ENCODE measurements around the gene MPEG1. TPM values are rescaled to one million over a fixed set of nuclear protein-coding genes. Genes with fewer than 3 reads are reported as not detected.

Gene MPEG1
- polyA plus RNA-seq, 2 donors = 0.61 to 1.3 TPM

DNA sequence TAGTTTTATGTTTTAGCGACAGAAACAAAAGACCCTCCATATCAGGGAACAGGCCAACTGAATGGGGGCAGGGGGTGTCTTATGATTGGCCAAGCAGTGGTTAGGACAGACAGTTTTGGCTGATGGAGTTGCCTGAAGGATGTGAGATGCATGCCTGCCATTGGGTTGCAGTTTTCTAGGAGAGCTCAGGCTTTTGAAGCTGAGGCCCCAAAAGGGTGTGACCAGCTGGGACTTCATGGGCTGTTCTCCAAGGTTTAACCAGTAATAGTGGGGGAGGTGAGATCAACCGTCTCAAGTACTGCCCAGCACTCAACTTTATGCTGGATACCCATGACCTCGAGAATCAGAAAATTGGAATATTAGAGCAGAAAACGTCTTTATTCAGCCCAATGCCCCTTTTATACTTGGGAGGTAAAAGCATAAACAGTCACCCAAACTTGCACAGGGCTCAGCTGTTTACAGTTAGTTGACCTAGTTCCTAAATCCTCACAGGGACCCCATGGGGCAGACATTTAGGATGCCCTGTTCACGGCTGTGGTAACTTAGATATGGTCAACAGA is 27.3 kb downstream of the MPEG1 start:
- Histone ChIP-seq H3K4me3 (ENCODE audit: low read depth in 1 of 2, low read length in 2 of 2) (no peak overlapping the region), H3K27me3 (ENCODE audit: control insufficient read depth in 1 of 2, insufficient read depth in 2 of 2, low read length in 2 of 2) (no peaks in the 10 kb centered on the region), H3K36me3 (ENCODE audit: control insufficient read depth in 2 of 2, insufficient read depth in 2 of 2, low read length in 1 of 2) (no peaks in the 10 kb centered on the region), H3K9me3 (ENCODE audit: control insufficient read depth in 2 of 2, insufficient read depth in 1 of 2, low read depth in 1 of 2, low read length in 1 of 2) (no peaks in the 10 kb centered on the region), H3K27ac (ENCODE audit: low read depth in 2 of 2, low read length in 1 of 2) (peak overlapping the region in 1 of 2 donors; percentile 29), H3K4me1 (ENCODE audit: control insufficient read depth in 2 of 2, insufficient read depth in 2 of 2, low read length in 1 of 2) (peaks cover 7 to 11% of the 10 kb centered on the region in 2 donors)
- WGBS, 2 donors = 58 to 71% methylated on average over 5 of the region's 5 CpGs

GRCh38 chr11:59184691-59185339 is 27.9 kb downstream of the MPEG1 start:
- Histone ChIP-seq H3K27me3 (ENCODE audit: control insufficient read depth in 1 of 2, insufficient read depth in 2 of 2, low read length in 2 of 2) (no peaks in the 10 kb centered on the region), H3K9me3 (ENCODE audit: control insufficient read depth in 2 of 2, insufficient read depth in 1 of 2, low read depth in 1 of 2, low read length in 1 of 2) (no peaks in the 10 kb centered on the region), H3K27ac (ENCODE audit: low read depth in 2 of 2, low read length in 1 of 2) (peak overlapping the region in 1 of 2 donors; percentile 43), H3K4me1 (ENCODE audit: control insufficient read depth in 2 of 2, insufficient read depth in 2 of 2, low read length in 1 of 2) (peaks cover 7 to 11% of the 10 kb centered on the region in 2 donors), H3K4me3 (ENCODE audit: low read depth in 1 of 2, low read length in 2 of 2) (no peak overlapping the region), H3K36me3 (ENCODE audit: control insufficient read depth in 2 of 2, insufficient read depth in 2 of 2, low read length in 1 of 2) (no peaks in the 10 kb centered on the region)
- WGBS, 2 donors = 65 to 76% methylated on average over 9 of the region's 9 CpGs

- Histone ChIP-seq H3K4me3 (ENCODE audit: low read depth in 1 of 2, low read length in 2 of 2) (no peak overlapping the region), H3K4me1 (ENCODE audit: control insufficient read depth in 2 of 2, insufficient read depth in 2 of 2, low read length in 1 of 2) (peaks cover 7 to 11% of the 10 kb centered on the region in 2 donors), H3K9me3 (ENCODE audit: control insufficient read depth in 2 of 2, insufficient read depth in 1 of 2, low read depth in 1 of 2, low read length in 1 of 2) (no peaks in the 10 kb centered on the region), H3K27me3 (ENCODE audit: control insufficient read depth in 1 of 2, insufficient read depth in 2 of 2, low read length in 2 of 2) (no peaks in the 10 kb centered on the region), H3K27ac (ENCODE audit: low read depth in 2 of 2, low read length in 1 of 2) (peak overlapping the region in 1 of 2 donors; percentile 27), H3K36me3 (ENCODE audit: control insufficient read depth in 2 of 2, insufficient read depth in 2 of 2, low read length in 1 of 2) (no peaks in the 10 kb centered on the region)
- 61 to 68% methylated on average over 1 of the region's 1 CpG for WGBS, 2 donors
Observed at GRCh38 chr11:59183771-59184170, 29.0 kb downstream of the MPEG1 start.

DNA sequence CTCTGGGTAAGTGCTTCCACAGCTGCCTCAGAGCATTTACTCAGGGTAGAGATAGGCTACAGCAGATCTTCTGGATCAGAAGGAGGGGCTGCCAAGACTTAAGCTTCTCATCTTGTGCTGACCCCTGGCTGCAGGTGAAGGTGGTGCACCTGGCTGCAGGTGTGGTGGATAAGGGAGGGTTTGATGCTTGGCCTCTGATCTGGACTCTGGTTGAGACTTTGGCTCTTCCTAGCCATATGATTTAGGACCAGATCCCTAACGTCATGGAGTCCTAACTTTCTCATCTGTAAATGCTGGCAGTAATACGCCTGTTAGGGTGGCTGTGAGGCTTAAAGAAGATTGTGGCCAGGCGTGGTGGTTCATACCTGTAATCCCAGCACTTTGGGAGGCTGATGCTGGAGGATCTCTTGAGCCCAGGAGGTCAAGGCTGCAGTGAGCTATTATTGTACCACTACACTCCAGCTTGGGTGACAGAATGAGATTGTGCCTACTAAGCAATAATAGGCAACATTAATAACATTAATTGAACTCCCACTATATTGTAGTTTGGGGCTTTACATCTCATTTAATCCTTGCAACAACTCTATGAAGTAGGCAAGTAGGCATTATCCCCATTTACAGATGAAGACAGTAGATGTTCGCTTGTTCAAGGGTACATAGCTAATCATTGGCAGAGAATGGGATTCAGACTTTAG is 30.1 kb downstream of the MPEG1 start:
- 85 to 91% methylated on average over 4 of the region's 4 CpGs for WGBS, 2 donors
- H3K4me3 ChIP-seq (ENCODE audit: low read depth in 1 of 2, low read length in 2 of 2) = no peak overlapping the region
- no peaks in the 10 kb centered on the region for H3K36me3 ChIP-seq (ENCODE audit: control insufficient read depth in 2 of 2, insufficient read depth in 2 of 2, low read length in 1 of 2)
- no peak overlapping the region for H3K27ac ChIP-seq (ENCODE audit: low read depth in 2 of 2, low read length in 1 of 2)
- no peaks in the 10 kb centered on the region for H3K27me3 ChIP-seq (ENCODE audit: control insufficient read depth in 1 of 2, insufficient read depth in 2 of 2, low read length in 2 of 2)
- H3K4me1 ChIP-seq (ENCODE audit: control insufficient read depth in 2 of 2, insufficient read depth in 2 of 2, low read length in 1 of 2) = peaks cover 7 to 10% of the 10 kb centered on the region in 2 donors
- H3K9me3 ChIP-seq (ENCODE audit: control insufficient read depth in 2 of 2, insufficient read depth in 1 of 2, low read depth in 1 of 2, low read length in 1 of 2) = no peaks in the 10 kb centered on the region

GRCh38 chr11:59181746-59182456 is 30.8 kb downstream of the MPEG1 start:
- no peak overlapping the region for H3K27ac ChIP-seq (ENCODE audit: low read depth in 2 of 2, low read length in 1 of 2)
- WGBS, 2 donors = 94 to 95% methylated on average over 33 of the region's 33 CpGs
- H3K9me3 ChIP-seq (ENCODE audit: control insufficient read depth in 2 of 2, insufficient read depth in 1 of 2, low read depth in 1 of 2, low read length in 1 of 2) = no peaks in the 10 kb centered on the region
- peaks cover 7 to 9% of the 10 kb centered on the region in 2 donors for H3K4me1 ChIP-seq (ENCODE audit: control insufficient read depth in 2 of 2, insufficient read depth in 2 of 2, low read length in 1 of 2)
- no peaks in the 10 kb centered on the region for H3K27me3 ChIP-seq (ENCODE audit: control insufficient read depth in 1 of 2, insufficient read depth in 2 of 2, low read length in 2 of 2)
- H3K4me3 ChIP-seq (ENCODE audit: low read depth in 1 of 2, low read length in 2 of 2) = no peak overlapping the region
- H3K36me3 ChIP-seq (ENCODE audit: control insufficient read depth in 2 of 2, insufficient read depth in 2 of 2, low read length in 1 of 2) = no peaks in the 10 kb centered on the region

- Histone ChIP-seq H3K4me3 (ENCODE audit: low read depth in 1 of 2, low read length in 2 of 2) (no peak overlapping the region), H3K36me3 (ENCODE audit: control insufficient read depth in 2 of 2, insufficient read depth in 2 of 2, low read length in 1 of 2) (no peaks in the 10 kb centered on the region), H3K4me1 (ENCODE audit: control insufficient read depth in 2 of 2, insufficient read depth in 2 of 2, low read length in 1 of 2) (peaks cover 5 to 6% of the 10 kb centered on the region in 2 donors), H3K9me3 (ENCODE audit: control insufficient read depth in 2 of 2, insufficient read depth in 1 of 2, low read depth in 1 of 2, low read length in 1 of 2) (no peaks in the 10 kb centered on the region), H3K27ac (ENCODE audit: low read depth in 2 of 2, low read length in 1 of 2) (no peak overlapping the region), H3K27me3 (ENCODE audit: control insufficient read depth in 1 of 2, insufficient read depth in 2 of 2, low read length in 2 of 2) (no peaks in the 10 kb centered on the region)
- 89 to 91% methylated on average over 2 of the region's 2 CpGs for WGBS, 2 donors
Observed at GRCh38 chr11:59180907-59181306, 31.8 kb downstream of the MPEG1 start.

GRCh38 chr11:59180168-59180776 is 32.5 kb downstream of the MPEG1 start:
- Histone ChIP-seq H3K27me3 (ENCODE audit: control insufficient read depth in 1 of 2, insufficient read depth in 2 of 2, low read length in 2 of 2) (no peaks in the 10 kb centered on the region), H3K27ac (ENCODE audit: low read depth in 2 of 2, low read length in 1 of 2) (no peak overlapping the region), H3K9me3 (ENCODE audit: control insufficient read depth in 2 of 2, insufficient read depth in 1 of 2, low read depth in 1 of 2, low read length in 1 of 2) (no peaks in the 10 kb centered on the region), H3K36me3 (ENCODE audit: control insufficient read depth in 2 of 2, insufficient read depth in 2 of 2, low read length in 1 of 2) (no peaks in the 10 kb centered on the region), H3K4me1 (ENCODE audit: control insufficient read depth in 2 of 2, insufficient read depth in 2 of 2, low read length in 1 of 2) (peaks cover 4% of the 10 kb centered on the region in 2 donors), H3K4me3 (ENCODE audit: low read depth in 1 of 2, low read length in 2 of 2) (no peak overlapping the region)
- 79 to 84% methylated on average over 2 of the region's 2 CpGs for WGBS, 2 donors

GRCh38 chr11:59179121-59179520 is 33.6 kb downstream of the MPEG1 start:
- H3K27me3 ChIP-seq (ENCODE audit: control insufficient read depth in 1 of 2, insufficient read depth in 2 of 2, low read length in 2 of 2) = no peaks in the 10 kb centered on the region
- H3K27ac ChIP-seq (ENCODE audit: low read depth in 2 of 2, low read length in 1 of 2) = no peak overlapping the region
- no peak overlapping the region for H3K4me3 ChIP-seq (ENCODE audit: low read depth in 1 of 2, low read length in 2 of 2)
- no peaks in the 10 kb centered on the region for H3K9me3 ChIP-seq (ENCODE audit: control insufficient read depth in 2 of 2, insufficient read depth in 1 of 2, low read depth in 1 of 2, low read length in 1 of 2)
- H3K36me3 ChIP-seq (ENCODE audit: control insufficient read depth in 2 of 2, insufficient read depth in 2 of 2, low read length in 1 of 2) = no peaks in the 10 kb centered on the region
- 81 to 85% methylated on average over 2 of the region's 2 CpGs for WGBS, 2 donors
- peaks cover 6 to 7% of the 10 kb centered on the region in 2 donors for H3K4me1 ChIP-seq (ENCODE audit: control insufficient read depth in 2 of 2, insufficient read depth in 2 of 2, low read length in 1 of 2)

GRCh38 chr11:59178402-59178801 is 34.3 kb downstream of the MPEG1 start:
- Histone ChIP-seq H3K27me3 (ENCODE audit: control insufficient read depth in 1 of 2, insufficient read depth in 2 of 2, low read length in 2 of 2) (no peaks in the 10 kb centered on the region), H3K4me1 (ENCODE audit: control insufficient read depth in 2 of 2, insufficient read depth in 2 of 2, low read length in 1 of 2) (peaks cover 4 to 5% of the 10 kb centered on the region in 2 donors), H3K36me3 (ENCODE audit: control insufficient read depth in 2 of 2, insufficient read depth in 2 of 2, low read length in 1 of 2) (no peaks in the 10 kb centered on the region), H3K9me3 (ENCODE audit: control insufficient read depth in 2 of 2, insufficient read depth in 1 of 2, low read depth in 1 of 2, low read length in 1 of 2) (no peaks in the 10 kb centered on the region), H3K27ac (ENCODE audit: low read depth in 2 of 2, low read length in 1 of 2) (no peak overlapping the region), H3K4me3 (ENCODE audit: low read depth in 1 of 2, low read length in 2 of 2) (no peak overlapping the region)
